DOHH2 (cell line): Measurements from ENCODE around the gene DALRD3.

Experiments
- EZH2phosphoT487 ChIP-seq: fragments of 200-600 bp; sonication (generic); IDR thresholded peaks from 2 replicates; pipeline ENCODE4 v1.6.1; 2017; ENCODE audit warnings: borderline replicate concordance, mild to moderate bottlenecking, antibody characterized with exemption, low read length, moderate library complexity, mixed read lengths
- TF ChIP-seq, protein P1 (sequence below): fragments of 200-600 bp; sonication (generic); IDR thresholded peaks from one replicate; pipeline ENCODE4 v1.5.1; 2014; ENCODE audit warnings: antibody characterized with exemption, mild to moderate bottlenecking, low read depth, low read length; ENCODE audit not compliant: poor library complexity, severe bottlenecking

DNA sequence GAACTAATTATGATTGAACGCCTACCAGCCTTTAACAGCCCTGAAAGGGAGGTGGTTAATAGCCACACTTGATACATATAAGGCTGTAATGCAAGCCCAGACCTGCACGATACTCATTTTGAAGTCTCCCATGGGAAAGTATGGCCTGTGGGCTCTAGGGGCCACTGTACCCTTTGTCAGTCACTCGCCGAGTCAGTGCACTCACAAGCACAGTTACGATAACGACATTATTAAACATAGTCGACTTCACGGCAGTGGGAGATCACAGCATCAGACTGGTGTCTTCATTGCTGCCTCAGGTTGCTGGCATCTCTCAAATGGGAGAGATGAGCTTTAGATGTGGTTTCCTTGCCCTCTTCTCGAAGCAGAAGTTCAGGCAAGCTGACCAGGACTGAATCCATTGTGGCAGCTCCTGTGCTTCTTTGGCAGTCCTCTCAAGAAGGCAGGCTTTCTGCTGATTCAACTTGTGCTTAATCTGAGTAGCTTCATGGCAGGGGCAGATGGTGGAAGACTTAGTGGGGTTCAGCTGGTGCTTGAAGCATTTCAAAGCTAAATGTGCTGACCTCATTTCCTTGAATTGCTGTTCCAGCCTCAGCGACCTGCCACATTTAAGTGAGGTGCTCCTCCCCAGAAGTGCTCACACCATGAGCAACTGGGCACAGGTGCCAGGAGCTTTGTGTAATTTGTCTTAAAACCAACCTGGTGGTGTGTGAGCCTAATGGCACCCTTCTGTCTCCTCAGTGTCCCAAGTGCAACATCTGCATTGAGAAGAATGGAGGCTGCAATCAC, 44.1 kb downstream of the DALRD3 start:
- TF ChIP-seq, protein P1, sequence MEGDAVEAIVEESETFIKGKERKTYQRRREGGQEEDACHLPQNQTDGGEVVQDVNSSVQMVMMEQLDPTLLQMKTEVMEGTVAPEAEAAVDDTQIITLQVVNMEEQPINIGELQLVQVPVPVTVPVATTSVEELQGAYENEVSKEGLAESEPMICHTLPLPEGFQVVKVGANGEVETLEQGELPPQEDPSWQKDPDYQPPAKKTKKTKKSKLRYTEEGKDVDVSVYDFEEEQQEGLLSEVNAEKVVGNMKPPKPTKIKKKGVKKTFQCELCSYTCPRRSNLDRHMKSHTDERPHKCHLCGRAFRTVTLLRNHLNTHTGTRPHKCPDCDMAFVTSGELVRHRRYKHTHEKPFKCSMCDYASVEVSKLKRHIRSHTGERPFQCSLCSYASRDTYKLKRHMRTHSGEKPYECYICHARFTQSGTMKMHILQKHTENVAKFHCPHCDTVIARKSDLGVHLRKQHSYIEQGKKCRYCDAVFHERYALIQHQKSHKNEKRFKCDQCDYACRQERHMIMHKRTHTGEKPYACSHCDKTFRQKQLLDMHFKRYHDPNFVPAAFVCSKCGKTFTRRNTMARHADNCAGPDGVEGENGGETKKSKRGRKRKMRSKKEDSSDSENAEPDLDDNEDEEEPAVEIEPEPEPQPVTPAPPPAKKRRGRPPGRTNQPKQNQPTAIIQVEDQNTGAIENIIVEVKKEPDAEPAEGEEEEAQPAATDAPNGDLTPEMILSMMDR, result no peak
- no peak for TF ChIP-seq EZH2phosphoT487
